Activated CD4-positive, alpha-beta T cell treated with anti-CD3 and anti-CD28 coated beads for 4 hours (primary cell): ENCODE measurements around the gene HDGFL1.

ENCODE experiments used
- DNase-seq, 2 donors: peaks; one replicate each; pipeline ENCODE4 v3.0.0-alpha.2; 2020

The HDGFL1 gene

DNA sequence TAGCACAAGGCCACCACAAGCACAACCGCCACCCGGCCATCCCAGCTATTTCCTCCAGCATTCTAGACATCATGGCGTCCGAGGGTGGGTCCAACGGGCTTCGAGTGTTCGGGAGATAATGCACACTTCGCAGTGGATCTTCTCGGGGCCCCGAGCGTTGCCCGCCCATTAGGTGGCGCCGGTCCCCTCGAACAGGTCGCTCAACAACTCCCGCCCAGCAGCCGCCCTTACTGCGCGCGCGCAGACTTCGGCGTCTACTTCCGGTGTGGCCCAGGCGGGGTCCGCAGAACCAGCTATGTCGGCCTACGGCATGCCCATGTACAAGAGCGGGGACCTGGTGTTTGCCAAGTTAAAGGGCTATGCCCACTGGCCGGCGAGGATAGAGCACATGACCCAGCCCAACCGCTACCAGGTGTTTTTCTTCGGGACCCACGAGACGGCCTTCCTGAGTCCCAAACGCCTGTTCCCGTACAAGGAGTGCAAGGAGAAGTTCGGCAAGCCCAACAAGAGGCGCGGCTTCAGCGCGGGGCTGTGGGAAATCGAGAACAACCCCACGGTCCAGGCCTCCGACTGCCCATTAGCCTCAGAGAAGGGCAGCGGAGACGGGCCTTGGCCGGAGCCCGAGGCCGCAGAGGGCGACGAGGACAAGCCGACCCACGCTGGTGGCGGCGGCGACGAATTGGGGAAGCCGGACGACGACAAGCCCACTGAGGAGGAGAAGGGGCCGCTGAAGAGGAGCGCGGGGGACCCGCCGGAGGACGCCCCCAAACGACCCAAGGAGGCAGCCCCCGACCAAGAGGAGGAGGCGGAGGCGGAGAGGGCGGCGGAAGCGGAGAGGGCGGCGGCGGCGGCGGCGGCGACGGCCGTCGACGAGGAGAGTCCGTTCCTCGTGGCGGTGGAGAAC, at the start of gene HDGFL1:
TSS of gene HDGFL1 (plus strand) at position 286 of the 904 bp plus-strand sequence. CDS start at position 296, 10 bp downstream.
- no peak for DNase-seq

DNA sequence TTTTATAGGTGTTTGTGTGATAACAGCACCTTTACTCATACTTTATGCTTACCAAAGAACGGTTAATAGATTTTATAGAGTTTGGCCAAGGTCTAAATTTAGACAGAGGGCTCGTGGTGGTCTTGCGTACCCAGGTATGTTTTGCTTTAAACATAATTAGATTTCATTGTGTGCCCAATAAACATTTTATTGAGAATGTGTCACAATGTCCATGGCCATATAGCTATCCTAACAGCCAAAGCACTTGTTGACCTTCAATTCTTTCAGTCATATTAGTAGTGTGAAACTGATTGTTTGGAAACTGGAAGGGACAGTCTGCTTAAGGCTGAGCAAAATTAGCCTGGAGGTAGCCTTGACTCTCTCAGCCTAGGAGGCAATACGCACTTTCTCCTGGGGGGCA, 48.3 kb upstream of the HDGFL1 start:
- DNase-seq = no peak

DNA sequence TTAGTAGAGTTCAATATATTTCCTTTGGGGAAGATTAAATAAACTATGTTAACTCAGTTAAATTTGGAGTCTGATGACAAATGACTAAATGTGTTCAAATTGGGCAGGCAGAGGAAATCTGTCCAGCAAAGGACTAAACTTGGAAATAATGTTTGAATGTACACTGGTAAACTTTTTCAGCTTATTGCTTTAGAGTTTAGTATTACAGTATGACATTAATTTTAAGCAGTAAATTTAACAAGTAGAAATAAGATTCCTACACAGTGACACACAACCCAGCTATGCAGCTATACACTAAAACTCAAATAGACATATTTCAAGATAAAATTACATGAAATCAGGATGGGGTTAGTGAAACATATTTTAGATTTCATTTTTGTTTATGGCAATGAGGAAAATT, 42.6 kb upstream of the HDGFL1 start:
- DNase-seq = no peak

DNA sequence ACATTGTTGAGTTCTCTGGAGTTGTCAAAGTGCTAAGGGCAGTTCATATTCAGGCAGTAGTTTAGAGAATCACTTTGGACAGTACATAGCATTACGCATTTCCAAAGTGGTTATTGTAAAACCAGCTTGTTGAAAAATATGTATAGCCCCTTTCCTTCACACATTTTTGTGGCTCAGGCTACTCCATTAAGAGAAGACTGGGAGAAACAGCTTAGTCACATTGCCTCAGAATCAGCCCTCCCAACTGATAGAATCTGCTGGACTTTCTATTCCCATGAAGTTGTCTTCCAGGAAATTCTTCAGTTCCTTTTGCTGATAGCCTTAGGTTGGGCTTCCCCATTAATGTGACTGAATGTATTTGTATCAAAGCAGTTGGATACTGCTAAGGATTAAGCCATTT, 39.5 kb upstream of the HDGFL1 start:
- no peak for DNase-seq

DNA sequence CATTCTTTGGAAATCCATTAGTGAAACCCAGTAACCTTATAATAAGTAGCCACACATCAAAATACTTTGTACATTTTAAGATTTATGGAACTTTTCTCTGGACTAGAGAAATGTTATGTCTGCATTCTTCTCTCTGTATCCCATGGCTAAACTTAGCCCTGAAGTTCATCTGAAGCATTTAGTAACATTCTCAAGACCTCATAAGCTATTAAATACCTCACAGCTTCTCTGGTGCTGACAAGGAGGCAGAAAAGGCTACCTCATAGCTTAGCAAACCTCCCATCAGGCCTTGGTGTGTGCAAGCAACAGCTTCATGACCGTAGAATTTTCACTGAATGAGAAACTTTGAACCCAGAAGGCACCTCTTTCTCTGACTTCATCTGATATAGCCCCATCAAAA, 38.9 kb upstream of the HDGFL1 start:
- DNase-seq = no peak

DNA sequence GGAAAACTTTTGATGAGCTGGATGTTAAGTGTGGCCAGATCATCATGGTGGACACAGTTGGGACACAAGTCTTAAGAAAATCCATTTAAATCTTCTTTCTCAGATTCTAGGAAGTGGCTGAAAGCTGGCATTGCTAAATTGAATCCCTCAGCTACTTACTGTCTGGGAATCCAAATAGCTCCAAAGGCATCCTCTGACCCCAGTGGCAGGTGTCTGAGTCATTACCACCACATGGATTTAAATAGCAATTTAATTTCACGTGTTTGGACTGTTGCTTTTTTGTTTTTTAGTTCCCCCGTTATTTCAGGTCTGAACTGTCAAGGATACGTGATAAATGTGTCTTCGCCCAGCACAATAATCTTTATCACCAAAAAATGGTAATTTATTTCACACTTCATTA, 33.2 kb upstream of the HDGFL1 start:
- DNase-seq = no peak

DNA sequence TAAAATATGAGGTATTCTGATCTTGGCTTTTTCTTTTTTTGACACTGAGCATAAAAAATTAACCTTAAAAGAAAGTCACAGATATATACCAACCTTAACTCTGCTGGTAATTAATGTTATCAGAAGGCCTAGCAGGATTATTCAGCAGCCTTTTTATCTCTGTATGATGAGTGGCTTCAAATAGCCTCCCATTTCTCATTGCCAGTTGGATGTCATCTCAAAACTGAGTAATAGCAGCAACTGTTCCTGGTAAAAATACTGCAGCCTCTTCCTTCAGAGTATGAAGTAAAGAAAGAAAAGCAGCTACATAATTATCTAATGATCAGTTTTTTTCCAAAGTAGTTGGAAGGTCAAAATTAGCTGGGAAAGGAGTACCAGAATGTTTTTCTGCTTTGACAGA, 24.9 kb upstream of the HDGFL1 start:
- DNase-seq = no peak

DNA sequence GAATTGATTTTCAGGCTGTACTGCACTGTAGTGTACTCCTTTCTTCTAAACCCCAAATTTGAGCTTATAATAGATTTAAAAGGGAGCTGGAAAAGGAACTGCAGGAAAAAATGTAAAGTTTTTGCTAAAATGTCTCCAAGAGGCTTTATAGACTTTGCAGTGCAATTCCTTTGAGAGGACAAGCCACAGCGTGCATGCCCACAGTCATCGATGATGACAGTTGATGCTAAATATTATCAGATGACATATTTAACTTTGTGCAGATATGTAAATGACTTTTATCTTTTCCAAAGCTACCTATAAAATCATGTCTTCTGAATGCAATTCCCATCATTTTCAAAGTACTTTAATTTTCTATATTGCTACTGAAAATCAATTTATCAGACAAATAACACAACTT, 24.3 kb upstream of the HDGFL1 start:
- no peak for DNase-seq

DNA sequence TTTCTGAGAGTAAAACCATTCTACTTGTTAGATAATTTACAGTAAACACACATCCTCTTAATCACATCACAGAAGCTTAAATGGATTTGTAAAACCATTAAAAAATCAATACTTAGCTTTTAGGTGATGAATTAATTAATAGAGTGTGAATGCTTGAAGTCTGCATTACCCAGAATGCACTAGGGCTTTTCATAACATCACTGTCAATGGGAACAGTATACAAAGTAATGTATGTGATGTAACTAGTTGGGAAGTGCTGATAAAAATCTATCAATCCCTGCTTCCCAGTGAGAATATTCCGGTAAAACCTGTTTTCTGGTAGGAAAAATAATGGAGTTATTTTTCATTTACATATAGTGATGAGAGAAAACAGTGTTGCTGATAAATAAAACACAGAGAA, 23.1 kb upstream of the HDGFL1 start:
- no peak for DNase-seq

DNA sequence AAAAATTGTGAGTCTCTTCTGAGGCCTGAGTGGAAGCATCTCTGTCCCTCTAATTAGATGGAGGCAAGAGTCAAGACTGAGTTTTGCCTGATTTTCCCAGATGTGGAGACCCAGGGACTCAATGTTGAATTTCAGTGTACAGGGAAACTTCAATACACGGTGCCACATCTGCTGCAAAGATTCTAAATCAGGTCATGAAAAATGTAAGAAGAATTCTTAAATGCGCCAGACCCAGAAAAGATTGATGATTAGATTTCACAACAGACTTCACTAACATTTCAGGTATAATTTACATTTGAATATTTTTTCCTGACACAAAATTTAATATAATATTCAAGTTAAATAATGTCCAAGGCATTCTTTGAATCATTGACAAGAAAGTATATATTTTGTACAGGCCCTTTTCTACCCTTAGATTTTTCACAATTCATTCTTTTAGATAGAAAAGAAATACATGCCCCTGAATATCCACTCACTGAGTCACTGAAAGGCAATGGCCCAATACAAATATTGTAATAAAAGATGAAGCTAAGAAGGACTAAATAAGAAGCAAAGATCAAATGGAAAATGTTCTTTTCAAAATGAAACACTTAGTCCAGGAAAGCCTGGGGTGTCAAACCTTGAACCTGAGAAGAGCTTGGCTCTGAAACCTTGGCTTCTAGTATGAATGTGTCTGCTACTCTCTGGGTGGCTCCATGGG, 18.2 kb upstream of the HDGFL1 start:
- no peak for DNase-seq

DNA sequence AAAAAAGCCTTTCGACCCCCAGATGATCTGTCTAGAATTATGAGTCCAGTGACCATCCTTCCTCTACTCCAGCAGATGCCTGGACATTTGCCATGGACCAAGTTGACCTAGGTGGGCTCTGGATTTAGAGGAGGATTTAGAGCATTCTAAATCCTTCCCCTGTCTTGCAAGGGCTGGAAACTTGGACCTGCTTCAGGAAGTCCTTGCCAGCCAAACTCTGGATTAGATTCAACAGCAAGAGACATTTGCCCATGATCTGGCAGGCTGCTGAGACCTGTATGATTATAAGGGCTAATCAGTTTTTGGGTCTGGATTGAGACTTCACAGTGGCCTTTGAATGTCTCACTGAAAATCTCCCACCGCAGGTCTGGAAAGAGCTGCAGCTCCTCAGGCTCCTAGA, 13.1 kb upstream of the HDGFL1 start:
- no peak for DNase-seq

DNA sequence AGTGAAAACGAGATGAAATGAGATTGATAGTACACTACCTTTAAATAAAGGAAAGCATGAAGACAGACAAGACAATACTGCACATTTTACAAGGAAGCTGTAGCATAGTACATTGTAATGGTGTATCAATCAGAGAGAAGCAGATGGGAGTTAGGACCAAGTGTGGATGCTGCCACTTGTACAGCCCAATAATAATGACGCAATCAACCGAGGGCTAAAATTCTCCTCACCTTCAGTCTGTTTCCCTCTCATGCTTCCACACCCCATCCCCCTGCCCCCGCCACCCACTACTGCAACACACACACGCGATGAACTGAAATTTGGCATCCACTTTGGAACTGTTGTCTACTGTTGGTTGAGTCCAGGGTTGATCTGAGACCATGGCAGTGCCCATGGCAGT, 12.4 kb upstream of the HDGFL1 start:
- no peak for DNase-seq

DNA sequence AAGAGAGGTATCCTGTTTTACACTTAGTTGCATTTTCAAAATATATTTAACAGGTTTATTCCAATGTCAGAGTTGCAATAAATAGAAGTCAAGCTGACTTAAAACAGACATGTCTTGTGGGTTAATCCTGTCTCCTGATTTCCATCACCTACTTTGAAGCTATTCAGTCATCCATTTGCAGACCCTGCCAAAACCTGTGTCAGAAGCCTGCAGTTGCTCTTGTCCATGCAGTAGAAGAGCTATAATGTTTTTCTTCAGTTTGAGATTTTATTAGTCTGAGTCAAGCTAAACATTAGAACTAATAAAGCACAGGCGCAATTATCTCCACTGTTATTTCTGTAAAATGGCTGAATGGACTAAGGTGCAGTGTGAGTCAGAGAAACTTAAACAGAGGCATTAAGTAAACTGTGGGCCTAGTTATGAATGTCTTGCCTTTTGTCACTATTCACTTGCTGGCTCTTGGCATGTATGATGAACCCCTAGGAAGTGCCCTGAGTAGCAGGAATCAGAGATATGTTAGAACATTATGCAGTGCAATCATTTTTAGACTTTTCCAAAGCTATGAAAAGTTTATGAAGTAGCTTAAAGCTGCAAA, 11.0 kb upstream of the HDGFL1 start:
- DNase-seq = no peak

DNA sequence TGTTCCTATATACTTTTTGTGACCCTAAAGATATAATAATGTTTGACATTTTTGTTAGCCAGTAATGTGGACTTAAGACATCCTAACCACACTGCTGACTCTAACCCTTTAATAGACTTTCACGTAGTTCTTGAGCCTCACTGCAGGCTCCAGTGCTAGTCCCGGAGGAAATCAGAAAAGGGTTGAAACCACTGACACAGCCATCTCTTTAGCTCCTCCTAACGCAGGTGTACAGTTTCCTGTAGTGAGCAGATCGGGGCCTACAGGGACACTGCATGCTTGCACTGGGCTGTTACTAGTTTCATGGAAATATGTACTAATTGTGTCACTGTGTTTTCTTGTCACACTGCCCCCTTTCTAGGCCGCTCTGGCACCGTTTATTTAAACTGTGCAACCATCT, 512 bp upstream of the HDGFL1 start:
- DNase-seq = no peak

DNA sequence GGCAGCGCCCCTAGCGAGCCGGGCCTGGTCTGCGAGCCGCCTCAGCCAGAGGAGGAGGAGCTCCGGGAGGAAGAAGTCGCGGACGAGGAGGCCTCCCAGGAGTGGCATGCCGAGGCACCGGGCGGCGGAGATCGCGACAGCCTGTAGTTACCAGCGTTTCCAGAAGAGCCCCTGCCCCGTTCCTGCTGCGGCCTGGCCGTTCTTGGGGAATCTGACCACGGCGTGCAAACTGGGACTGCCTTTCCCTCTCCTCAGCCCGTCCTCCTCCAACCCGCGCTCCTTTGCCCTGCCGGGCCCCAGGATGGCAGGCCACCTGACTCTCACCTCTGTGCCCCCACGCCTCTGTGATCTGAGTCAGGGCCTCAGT, 802 bp downstream of the HDGFL1 start:
- DNase-seq = no peak

DNA sequence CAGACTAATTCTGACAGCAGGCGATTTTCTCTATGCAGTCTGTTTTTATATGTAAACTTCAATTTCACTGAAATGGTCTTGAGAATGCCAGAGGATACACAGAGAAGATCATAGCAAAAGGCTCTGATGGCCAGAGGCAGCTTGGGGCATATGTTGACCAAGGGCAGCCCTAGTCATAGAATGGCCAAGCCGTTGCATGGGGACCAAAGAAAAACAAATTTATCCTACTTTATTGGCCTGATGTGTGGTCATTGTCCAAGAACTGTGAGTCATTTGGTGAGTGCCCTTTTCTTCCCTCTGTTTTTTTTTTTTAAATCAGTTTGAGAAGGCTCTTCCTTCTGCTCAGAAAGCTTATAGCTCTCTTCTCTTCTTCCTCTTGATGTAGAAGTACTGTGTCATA, 5.8 kb downstream of the HDGFL1 start:
- no peak for DNase-seq

DNA sequence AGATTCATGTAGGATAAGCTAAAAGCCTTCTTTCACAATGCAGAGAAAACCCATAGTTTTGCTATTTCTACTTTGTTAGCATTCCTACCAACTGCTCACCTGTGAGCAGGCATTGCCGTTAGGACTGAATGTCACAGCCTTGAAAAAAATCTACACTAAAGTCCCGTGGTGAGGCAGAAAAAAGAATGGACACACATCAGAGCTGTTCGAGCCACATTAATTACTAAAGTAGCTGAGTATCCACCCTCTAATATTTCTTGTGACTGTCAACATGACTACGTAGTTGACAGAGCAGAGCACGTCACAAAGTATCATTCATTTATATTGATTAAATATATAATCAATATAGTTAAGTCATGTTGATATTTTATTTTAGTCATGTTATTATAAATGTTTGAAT, 10.1 kb downstream of the HDGFL1 start:
- no peak for DNase-seq

DNA sequence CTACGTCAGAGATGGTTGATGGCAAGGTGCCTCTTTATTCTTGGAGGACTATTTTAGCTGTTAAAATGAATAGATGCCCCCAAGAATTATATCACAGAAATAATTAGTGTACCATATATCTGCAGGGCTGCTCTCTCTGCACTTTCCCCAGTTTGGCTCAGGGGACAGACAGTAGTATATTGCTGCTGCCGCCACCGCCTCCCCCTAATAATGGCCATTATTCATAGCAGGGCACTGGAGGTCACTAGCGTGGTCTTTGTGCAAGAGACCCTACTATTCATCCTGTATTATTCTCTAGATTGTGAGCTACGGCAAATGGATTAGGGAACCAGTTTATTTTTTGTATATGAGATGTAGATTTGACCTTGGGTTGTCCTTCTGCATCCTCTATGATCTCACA, 11.0 kb downstream of the HDGFL1 start:
- DNase-seq = no peak

DNA sequence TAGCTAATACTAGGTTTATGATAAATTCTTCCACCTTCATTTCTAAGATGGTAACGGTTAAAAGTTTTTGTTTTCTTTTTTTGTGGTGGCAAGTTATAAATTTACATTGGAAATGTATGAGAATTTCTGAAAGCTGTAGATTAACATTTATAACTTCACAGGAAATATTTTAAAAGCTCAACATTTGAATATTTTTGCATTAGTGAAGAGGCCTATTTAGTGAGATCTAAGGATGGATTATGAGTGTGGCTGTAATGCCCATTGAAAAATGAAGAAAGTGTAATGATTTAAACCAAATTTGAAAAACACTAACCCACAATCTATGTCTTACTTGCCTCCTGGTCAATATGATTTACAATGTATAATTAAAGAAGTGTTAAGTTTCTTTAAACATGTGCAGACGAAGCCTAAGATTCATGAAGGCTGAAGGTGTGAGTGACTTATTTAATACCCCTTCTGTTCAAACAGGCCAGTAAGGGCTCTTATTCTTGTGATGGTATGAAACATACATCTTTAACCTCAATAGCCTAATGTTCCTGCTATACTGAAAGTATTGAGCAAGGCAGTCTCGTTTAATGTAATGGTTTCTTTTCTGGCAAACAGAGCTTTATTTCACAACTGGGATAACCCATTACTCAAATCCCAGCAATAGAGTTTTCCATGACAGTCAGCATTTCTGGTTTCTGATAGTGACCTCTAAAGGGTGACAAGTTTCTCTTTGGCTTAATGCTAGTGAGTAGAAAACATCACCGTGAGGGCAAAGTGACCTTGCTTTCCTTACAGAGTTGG, 13.2 kb downstream of the HDGFL1 start:
- DNase-seq = no peak

DNA sequence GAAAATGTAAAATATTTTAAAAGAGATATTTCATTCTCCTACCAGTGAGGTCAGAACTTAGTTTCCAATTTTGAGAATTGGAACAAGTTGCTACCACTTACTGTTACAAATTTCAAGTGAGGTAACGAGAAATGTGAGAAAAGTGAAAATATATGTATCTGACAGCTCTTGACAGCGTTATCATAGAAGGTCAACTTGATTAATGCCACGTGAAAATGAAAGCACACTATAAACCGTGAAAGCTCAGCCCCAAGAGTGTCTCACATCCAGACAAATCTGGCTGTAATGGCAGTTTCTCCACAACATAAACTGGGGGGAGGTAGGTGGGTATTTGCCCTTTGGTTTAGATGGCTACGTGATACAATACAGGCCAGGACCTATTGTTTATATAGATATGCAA, 13.9 kb downstream of the HDGFL1 start:
- DNase-seq = no peak

DNA sequence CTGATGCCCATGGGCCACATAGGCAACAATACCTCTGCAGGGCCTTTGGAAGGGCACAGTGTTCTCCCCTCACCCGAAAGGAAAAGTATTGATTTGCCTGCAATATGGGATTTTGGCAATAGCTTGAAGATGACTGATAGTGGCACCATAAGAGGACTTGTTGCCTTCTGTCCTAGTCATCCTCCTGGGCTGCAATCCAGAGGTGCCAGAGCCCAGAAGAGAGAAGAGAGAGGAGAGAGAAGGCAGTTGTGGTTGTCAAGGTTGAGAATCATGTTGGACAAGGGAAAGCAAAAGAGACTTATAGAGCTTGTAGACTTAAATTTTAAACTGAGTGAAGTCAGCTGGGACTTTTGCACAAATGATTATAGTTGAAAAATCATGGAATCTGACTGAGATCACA, 14.6 kb downstream of the HDGFL1 start:
- DNase-seq = no peak

DNA sequence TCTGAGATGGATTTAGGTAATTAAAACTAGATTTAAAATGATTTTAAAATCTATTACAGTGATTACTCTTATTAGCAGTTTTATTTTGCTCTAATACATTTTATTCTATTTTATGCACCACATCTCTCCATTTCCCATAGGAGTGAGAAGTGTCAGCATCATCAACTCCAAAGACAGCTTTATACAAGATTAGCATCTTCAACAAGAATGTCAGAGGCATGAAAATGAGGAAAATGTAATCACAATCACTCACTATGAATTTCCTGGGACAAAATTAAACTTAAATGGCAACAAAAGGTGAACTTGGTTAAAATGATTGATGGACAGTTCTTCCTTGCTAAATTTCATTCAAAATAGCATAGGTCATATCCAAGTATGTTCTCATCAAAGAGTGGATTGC, 19.8 kb downstream of the HDGFL1 start:
- DNase-seq = no peak

DNA sequence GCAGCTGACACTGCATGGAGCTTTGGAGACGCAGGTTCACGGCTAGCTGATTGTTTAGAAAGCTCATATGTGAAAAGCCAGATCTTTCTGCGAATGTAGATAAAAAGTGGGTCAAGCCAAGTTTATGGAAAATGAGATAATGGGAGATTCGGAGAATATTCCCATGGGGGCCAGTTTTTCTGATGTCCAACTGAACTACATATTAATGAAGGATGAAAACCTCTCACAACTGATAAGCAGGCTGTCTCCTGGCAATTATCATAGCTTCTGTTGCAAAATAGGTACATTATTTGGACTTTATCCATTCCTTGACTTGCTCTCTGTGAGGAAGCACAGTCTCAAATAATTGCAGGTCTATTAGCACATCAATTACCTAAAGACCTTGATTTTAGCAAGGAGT, 21.1 kb downstream of the HDGFL1 start:
- DNase-seq = no peak
